KMS-11 (cell line): Measurements from ENCODE around the gene SLCO3A1.

ENCODE experiments used
- H2AFZ ChIP-seq: fragments of 200-600 bp; sonication (generic); 2 replicates; pipeline ENCODE4 v1.6.1; 2016; ENCODE audit warnings: antibody characterized with exemption, mixed run types, low read depth
- H3K27ac ChIP-seq: fragments of 200-600 bp; sonication (generic); 2 replicates; pipeline ENCODE4 v1.6.1; 2016; ENCODE audit warnings: mild to moderate bottlenecking, mixed run types
- H3K27me3 ChIP-seq: fragments of 200-600 bp; sonication (generic); 2 replicates; pipeline ENCODE4 v1.6.1; 2017; ENCODE audit warnings: mild to moderate bottlenecking, low read depth, mixed run types, moderate library complexity; ENCODE audit not compliant: insufficient read depth
- H3K36me3 ChIP-seq: fragments of 200-600 bp; sonication (generic); 2 replicates; pipeline ENCODE4 v1.6.1; 2017; ENCODE audit warnings: mild to moderate bottlenecking, mixed run types; ENCODE audit not compliant: insufficient read depth
- H3K4me1 ChIP-seq: fragments of 200-600 bp; sonication (generic); 2 replicates; pipeline ENCODE4 v1.6.1; 2016; ENCODE audit warnings: mild to moderate bottlenecking, low read depth, mixed run types; ENCODE audit not compliant: poor library complexity, severe bottlenecking
- H3K4me2 ChIP-seq: fragments of 200-600 bp; sonication (generic); 2 replicates; pipeline ENCODE4 v1.7.0; 2016; ENCODE audit warnings: mild to moderate bottlenecking, mixed run types
- H3K4me3 ChIP-seq: fragments of 200-600 bp; sonication (generic); IDR thresholded peaks from 2 replicates; pipeline ENCODE4 v1.6.1; 2017; ENCODE audit warnings: low read depth, low read length, mixed read lengths; ENCODE audit not compliant: insufficient read depth
- H3K79me2 ChIP-seq: fragments of 200-600 bp; sonication (generic); 2 replicates; pipeline ENCODE4 v1.6.1; 2016; ENCODE audit warnings: low read depth, mixed run types; ENCODE audit not compliant: insufficient read depth
- H3K9ac ChIP-seq: fragments of 200-600 bp; sonication (generic); 2 replicates; pipeline ENCODE4 v1.6.1; 2016; ENCODE audit warnings: mild to moderate bottlenecking, mixed run types
- H4K20me1 ChIP-seq: fragments of 200-600 bp; sonication (generic); 2 replicates; pipeline ENCODE4 v1.6.1; 2016; ENCODE audit warnings: mild to moderate bottlenecking, mixed run types; ENCODE audit not compliant: insufficient read depth
- CTCF ChIP-seq: fragments of 200-600 bp; sonication (generic); conservative IDR thresholded peaks from 2 replicates; pipeline ENCODE4 v1.6.1; 2017; ENCODE audit warnings: low read depth, mild to moderate bottlenecking, antibody characterized with exemption, low read length, moderate library complexity, mixed read lengths

The SLCO3A1 gene

DNA sequence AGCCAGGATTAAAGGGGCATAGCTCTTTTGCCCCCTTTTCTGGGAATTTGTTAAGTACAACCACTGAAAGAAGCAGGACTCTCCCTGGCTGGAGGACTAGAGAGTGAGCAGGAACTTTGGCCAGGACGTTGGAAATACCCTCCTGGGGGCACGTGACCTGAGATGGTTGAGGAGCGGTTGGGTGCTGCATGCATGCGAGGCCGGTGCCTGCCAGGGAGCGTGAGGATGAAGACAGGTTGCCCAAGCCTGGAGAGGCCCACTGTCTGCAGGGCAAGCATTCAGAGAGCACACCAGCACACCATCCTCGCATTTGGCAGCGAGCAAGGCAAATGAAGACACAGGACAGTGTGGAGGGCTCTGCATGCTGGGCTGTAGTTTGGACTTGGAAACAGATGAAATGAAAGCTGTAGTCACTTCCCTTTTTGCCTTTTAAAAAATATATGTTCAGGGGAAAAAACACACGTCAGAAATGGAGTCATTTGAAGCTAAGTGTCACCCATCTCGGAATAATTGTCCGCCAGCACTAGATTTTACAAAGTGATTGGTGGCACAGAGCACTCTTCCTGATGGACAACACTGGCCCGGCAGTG lies 217.6 kb downstream of the SLCO3A1 start:
- no peak overlapping the region for H3K27ac ChIP-seq
- H3K4me2 ChIP-seq = no peak overlapping the region
- H3K4me3 ChIP-seq = no peak overlapping the region
- H3K9ac ChIP-seq = no peak overlapping the region
- H3K36me3 ChIP-seq = no peaks in the 10 kb centered on the region
- no peak for TF ChIP-seq CTCF
- H4K20me1 ChIP-seq = no peaks in the 10 kb centered on the region
- H2AFZ ChIP-seq = no peak overlapping the region
- no peaks in the 10 kb centered on the region for H3K79me2 ChIP-seq
- H3K27me3 ChIP-seq = no peaks in the 10 kb centered on the region
- H3K4me1 ChIP-seq = no peaks in the 10 kb centered on the region

- no peak overlapping the region for H3K4me3 ChIP-seq
- no peak overlapping the region for H2AFZ ChIP-seq
- H3K4me2 ChIP-seq = no peak overlapping the region
- H3K27ac ChIP-seq = no peak overlapping the region
- no peaks in the 10 kb centered on the region for H4K20me1 ChIP-seq
- no peak overlapping the region for H3K9ac ChIP-seq
- no peaks in the 10 kb centered on the region for H3K27me3 ChIP-seq
- H3K36me3 ChIP-seq = no peaks in the 10 kb centered on the region
- H3K4me1 ChIP-seq = no peaks in the 10 kb centered on the region
- TF ChIP-seq CTCF = no peak
- H3K79me2 ChIP-seq = no peaks in the 10 kb centered on the region
These were observed 219.7 kb downstream of the SLCO3A1 start for GRCh38 chr15:92073044-92073785.

GRCh38 chr15:92074101-92074500 lies 220.6 kb downstream of the SLCO3A1 start:
- no peak overlapping the region for H3K4me3 ChIP-seq
- H3K4me1 ChIP-seq = no peaks in the 10 kb centered on the region
- H3K27ac ChIP-seq = no peak overlapping the region
- no peak overlapping the region for H2AFZ ChIP-seq
- TF ChIP-seq CTCF = no peak
- H3K36me3 ChIP-seq = no peaks in the 10 kb centered on the region
- H3K9ac ChIP-seq = no peak overlapping the region
- no peaks in the 10 kb centered on the region for H4K20me1 ChIP-seq
- no peaks in the 10 kb centered on the region for H3K27me3 ChIP-seq
- no peaks in the 10 kb centered on the region for H3K79me2 ChIP-seq
- no peak overlapping the region for H3K4me2 ChIP-seq

DNA sequence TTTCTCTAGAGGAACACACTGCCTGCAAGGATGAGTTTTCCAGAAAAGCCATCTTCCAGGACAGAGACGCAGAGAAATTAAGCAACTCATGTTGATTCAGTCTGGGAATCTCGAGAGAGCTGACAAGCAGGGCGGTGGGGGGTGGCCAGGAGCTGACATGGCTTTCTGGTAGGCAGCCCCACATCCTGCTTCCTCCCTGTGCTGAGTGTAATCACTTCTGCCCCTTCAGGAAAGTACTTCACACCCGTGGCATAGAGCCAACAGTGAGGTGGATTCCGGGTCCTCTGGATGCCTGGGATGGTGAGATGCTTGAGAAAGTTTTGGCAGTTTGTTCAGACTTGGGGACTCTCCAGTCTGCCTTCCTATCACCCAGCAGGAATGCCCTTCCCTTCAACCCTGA lies 221.1 kb downstream of the SLCO3A1 start:
- H3K4me1 ChIP-seq = no peaks in the 10 kb centered on the region
- H3K27me3 ChIP-seq = no peaks in the 10 kb centered on the region
- no peak overlapping the region for H3K4me2 ChIP-seq

More for the DNA sequence above, 221.1 kb downstream of the SLCO3A1 start:
- Histone ChIP-seq H4K20me1 (no peaks in the 10 kb centered on the region), H3K79me2 (no peaks in the 10 kb centered on the region), H3K9ac (no peak overlapping the region), H3K27ac (no peak overlapping the region), H3K4me3 (no peak overlapping the region), H2AFZ (no peak overlapping the region), H3K36me3 (no peaks in the 10 kb centered on the region)
- no peak for TF ChIP-seq CTCF
